Psoas muscle (tissue), 8 donors: ENCODE measurements around the gene LMNB1. TPM values are rescaled to one million over a fixed set of nuclear protein-coding genes. Genes with fewer than 3 reads are reported as not detected.

Experiments
- ATAC-seq, 4 donors: fragments of 200-7000 bp; cut with Tn5 transposase; one replicate each; pipeline ENCODE4 v1.9.1; 2020; ENCODE audit warnings: moderate library complexity in 3 of 4, mild to moderate bottlenecking in 2 of 4
- DNase-seq, 2 donors: peaks; one replicate each; pipeline ENCODE4 v3.0.0-alpha.2; 2020
- H3K27ac ChIP-seq: fragments of 200-600 bp; one replicate; pipeline ENCODE4 v1.8.0; 2022
- H3K27me3 ChIP-seq, 3 donors: fragments of 200-600 bp in 1 of 3; one replicate each; pipeline versions ENCODE4 v1.6.1 to v1.8.0; 2013 to 2022; ENCODE audit warnings: low read length in 2 of 3, mild to moderate bottlenecking in 2 of 3, moderate library complexity in 1 of 3; ENCODE audit not compliant: insufficient read depth in 3 of 3
- H3K36me3 ChIP-seq, 2 donors: fragments of 200-600 bp in 1 of 2; one replicate each; pipeline versions ENCODE4 v1.6.1 to v1.8.0; 2013 to 2022; ENCODE audit warnings: low read depth in 1 of 2, mild to moderate bottlenecking in 1 of 2, moderate library complexity in 1 of 2; ENCODE audit not compliant: insufficient read depth in 1 of 2
- H3K4me1 ChIP-seq: fragments of 200-600 bp; one replicate; pipeline ENCODE4 v1.8.0; 2022
- H3K4me3 ChIP-seq: fragments of 200-600 bp; one replicate; pipeline ENCODE4 v1.8.0; 2022; ENCODE audit warnings: mild to moderate bottlenecking
- H3K9me3 ChIP-seq: fragments of 200-600 bp; one replicate; pipeline ENCODE4 v1.8.0; 2022
- WGBS, 3 donors: extraction: QIAGEN DNeasy Blood & Tissue Kit; methylation state at CpG; one replicate each; pipeline versions ENCODE4 v1.1.6 to v1.1.7; 2013; 5-methylcytosine and 5-hydroxymethylcytosine counted together
- intact Hi-C, 2 donors: fragments of 100-400 bp; cut with DNase I; formaldehyde crosslinking; loops; one replicate each; pipeline versions ENCODE4 v1.11.0 to v1.14.2; 2022
- polyA plus RNA-seq, 3 donors: library from polyadenylated mRNA; stranded (reverse); fragments of 200-250 nt; gene quantifications; one replicate each; pipeline ENCODE4 v1.2.3, GENCODE V29; 2013
- total RNA-seq, 4 donors: library from RNA; stranded (reverse); fragmentation: NEBNext Ultra II Directional in 2 of 4; extraction: Animal tissue kit (Norgen Biotek cat#: 25700) in 2 of 4; gene quantifications; one replicate each; pipeline versions ENCODE4 v1.2.1 to v1.2.4, GENCODE V29; 2021 to 2023
- TF ChIP-seq, protein P1 (sequence below): fragments of 200-600 bp; IDR thresholded peaks from one replicate; pipeline ENCODE4 v1.8.0; 2022; ENCODE audit warnings: antibody characterized with exemption
- donor health status: healthy with polysubstance abuse.
- donor health status: DM: no; HTN: no; CAD: no; lungs with moderate emphysema.
- donor health status: Bipolar disorder and iron deficiency.
- donor health status: healthy.
- donor health status: DM: yes; HTN: yes; CAD: no.
- donor health status: DM: no; HTN: no; CAD: no.
- donor health status: DM: no; HTN: no; CAD: no.
- donor health status: DM: yes; HTN: yes; CAD: no.

Gene LMNB1
- total and polyA plus RNA-seq, 7 donors = 0.66 to 4.1 (median 1.4) TPM

DNA sequence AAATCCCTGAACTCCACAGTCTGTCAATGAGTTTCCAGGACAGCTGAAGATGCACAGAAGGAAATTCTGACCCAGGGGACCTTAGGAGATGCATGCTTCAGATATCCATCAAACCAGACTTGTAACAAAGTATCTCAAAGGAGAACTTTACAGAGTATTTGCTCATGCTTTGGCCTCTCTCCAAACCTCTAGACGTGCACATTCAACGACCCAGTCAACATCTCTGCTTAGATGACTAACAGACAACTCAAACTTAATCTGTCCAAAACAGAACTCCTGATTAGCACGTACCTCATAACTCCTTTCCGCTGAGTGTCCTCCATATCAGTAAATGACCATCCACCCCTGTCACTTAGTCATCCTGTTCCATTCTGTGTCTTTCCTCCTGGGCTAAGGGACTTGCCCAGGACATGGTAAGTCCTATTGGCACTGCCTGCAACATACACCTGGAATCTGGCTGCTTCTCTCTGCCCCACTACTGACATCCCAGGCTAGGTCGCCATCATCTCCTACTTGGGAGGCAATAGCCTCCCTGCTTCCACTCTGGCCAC is 107.4 kb downstream of the LMNB1 start:
- no peaks in the 10 kb centered on the region for H3K9me3 ChIP-seq
- intact Hi-C loops = no loop called here
- no peaks in the 10 kb centered on the region for H3K36me3 ChIP-seq
- DNase-seq (no peak), ATAC-seq (peak in 1 of 4 donors; percentile 28)
- WGBS, 3 donors = 60 to 72% (median 64%) methylated on average over 5 of the region's 5 CpGs
- H3K27me3 ChIP-seq = no peaks in the 10 kb centered on the region
- H3K27ac ChIP-seq = no peak overlapping the region
- TF ChIP-seq, protein P1, sequence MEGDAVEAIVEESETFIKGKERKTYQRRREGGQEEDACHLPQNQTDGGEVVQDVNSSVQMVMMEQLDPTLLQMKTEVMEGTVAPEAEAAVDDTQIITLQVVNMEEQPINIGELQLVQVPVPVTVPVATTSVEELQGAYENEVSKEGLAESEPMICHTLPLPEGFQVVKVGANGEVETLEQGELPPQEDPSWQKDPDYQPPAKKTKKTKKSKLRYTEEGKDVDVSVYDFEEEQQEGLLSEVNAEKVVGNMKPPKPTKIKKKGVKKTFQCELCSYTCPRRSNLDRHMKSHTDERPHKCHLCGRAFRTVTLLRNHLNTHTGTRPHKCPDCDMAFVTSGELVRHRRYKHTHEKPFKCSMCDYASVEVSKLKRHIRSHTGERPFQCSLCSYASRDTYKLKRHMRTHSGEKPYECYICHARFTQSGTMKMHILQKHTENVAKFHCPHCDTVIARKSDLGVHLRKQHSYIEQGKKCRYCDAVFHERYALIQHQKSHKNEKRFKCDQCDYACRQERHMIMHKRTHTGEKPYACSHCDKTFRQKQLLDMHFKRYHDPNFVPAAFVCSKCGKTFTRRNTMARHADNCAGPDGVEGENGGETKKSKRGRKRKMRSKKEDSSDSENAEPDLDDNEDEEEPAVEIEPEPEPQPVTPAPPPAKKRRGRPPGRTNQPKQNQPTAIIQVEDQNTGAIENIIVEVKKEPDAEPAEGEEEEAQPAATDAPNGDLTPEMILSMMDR = no peak
- H3K4me3 ChIP-seq = no peak overlapping the region
- no peaks in the 10 kb centered on the region for H3K4me1 ChIP-seq

Other genes starting within 250 kb of the LMNB1 start
- 10 to 100 TPM in 3 of 4 donors, 1 to 10 TPM in 1; 8.7 to 26.7 (median 12.3) TPM for gene ALDH7A1, start 181.9 kb upstream of the LMNB1 start, total RNA-seq
- 1 to 10 TPM; 7.4 to 8.8 (median 7.8) TPM for gene ALDH7A1, start 181.9 kb upstream of the LMNB1 start, polyA plus RNA-seq
- 10 to 100 TPM; 29.0 to 42.6 (median 32.0) TPM for gene PHAX, start 176.2 kb upstream of the LMNB1 start, total RNA-seq
- 10 to 100 TPM; 25.6 to 53.0 (median 32.2) TPM for gene PHAX, start 176.2 kb upstream of the LMNB1 start, polyA plus RNA-seq